WTC11 (cell line): ENCODE measurements around the gene OR5L2. TPM values are rescaled to one million over a fixed set of nuclear protein-coding genes. Genes with fewer than 3 reads are reported as not detected.

Source experiments
- ATAC-seq: fragments of 200-7000 bp; cut with Tn5 transposase; 2 replicates; pipeline ENCODE4 v1.10.0; 2021; ENCODE audit warnings: mild to moderate bottlenecking, moderate library complexity
- CTCF ChIA-PET: fragments of 300-600 bp; sonication (Branson Sonifier 250); formaldehyde crosslinking; loops from one replicate; lab custom pipeline; 2021; ENCODE audit warnings: antibody characterized with exemption; lab: Charles Lee
- POLR2A ChIA-PET: fragments of 350-600 bp; sonication (Branson Sonifier 250); formaldehyde crosslinking; loops from one replicate; lab custom pipeline; 2021; ENCODE audit warnings: antibody characterized with exemption; lab: Charles Lee
- DNase-seq: peaks from one replicate; pipeline ENCODE4 v3.0.0; 2021; ENCODE audit warnings: low spot score
- H3K27ac Mint-ChIP-seq: 2 replicates; pipeline ENCODE4 v1.8.0; 2021; ENCODE audit warnings: mixed read lengths
- H3K27me3 Mint-ChIP-seq: 2 replicates; pipeline ENCODE4 v1.8.0; 2021; ENCODE audit warnings: low read depth, mild to moderate bottlenecking, moderate library complexity, mixed read lengths
- H3K36me3 Mint-ChIP-seq: 2 replicates; pipeline ENCODE4 v1.8.0; 2021; ENCODE audit warnings: mixed read lengths
- H3K4me1 Mint-ChIP-seq: 2 replicates; pipeline ENCODE4 v1.8.0; 2022; ENCODE audit warnings: mixed read lengths
- H3K4me3 Mint-ChIP-seq: 2 replicates; pipeline ENCODE4 v1.8.0; 2021; ENCODE audit warnings: mild to moderate bottlenecking, moderate library complexity, mixed read lengths
- H3K9me3 Mint-ChIP-seq: 2 replicates; pipeline ENCODE4 v1.8.0; 2021; ENCODE audit warnings: mixed read lengths
- EMX1 ChIP-seq: fragments of 250-450 bp; sonication (Bioruptor Pico); IDR thresholded peaks from 2 replicates; pipeline ENCODE4 v1.8.0; 2021; ENCODE audit warnings: mild to moderate bottlenecking
- NFE2L1 ChIP-seq: sonication (generic); formaldehyde crosslinking; IDR thresholded peaks from 2 replicates; pipeline ENCODE4 v1.8.1; 2023; ENCODE audit warnings: missing genetic modification reagents
- NR2C2 ChIP-seq: sonication (generic); formaldehyde crosslinking; IDR thresholded peaks from 2 replicates; pipeline ENCODE4 v1.8.0; 2022; ENCODE audit warnings: mild to moderate bottlenecking, missing genetic modification reagents
- SMAD3 ChIP-seq: sonication (generic); formaldehyde crosslinking; IDR thresholded peaks from 2 replicates; pipeline ENCODE4 v1.8.0; 2022; ENCODE audit warnings: missing genetic modification reagents, mild to moderate bottlenecking, borderline replicate concordance
- SP1 ChIP-seq: sonication (generic); formaldehyde crosslinking; conservative IDR thresholded peaks from 2 replicates; pipeline ENCODE4 v1.8.1; 2022; ENCODE audit warnings: missing genetic modification reagents
- total RNA-seq: library from RNA; stranded (reverse); gene quantifications from 3 replicates; pipeline ENCODE4 v1.2.3, GENCODE V29; 2021
- TF ChIP-seq, protein P1 (sequence below): sonication (generic); formaldehyde crosslinking; IDR thresholded peaks from 2 replicates; pipeline ENCODE4 v1.8.0; 2022; ENCODE audit warnings: missing genetic modification reagents
- TF ChIP-seq, protein P2 (sequence below): sonication (generic); formaldehyde crosslinking; IDR thresholded peaks from 2 replicates; pipeline ENCODE4 v1.8.1; 2022; ENCODE audit warnings: missing genetic modification reagents, borderline replicate concordance
- TF ChIP-seq, protein P3 (sequence below): sonication (generic); formaldehyde crosslinking; IDR thresholded peaks from 2 replicates; pipeline ENCODE4 v1.8.1; 2023; ENCODE audit warnings: mild to moderate bottlenecking, missing genetic modification reagents, moderate library complexity
- TF ChIP-seq, protein P4 (sequence below): fragments of 250-450 bp; sonication (Bioruptor Pico); IDR thresholded peaks from 2 replicates; pipeline ENCODE4 v1.8.0; 2021; ENCODE audit warnings: mild to moderate bottlenecking
- TF ChIP-seq, protein P5 (sequence below): fragments of 200-600 bp; IDR thresholded peaks from 2 replicates; pipeline ENCODE4 v1.8.0; 2022; ENCODE audit warnings: antibody characterized with exemption
- TF ChIP-seq, protein P6 (sequence below): sonication (generic); formaldehyde crosslinking; IDR thresholded peaks from 2 replicates; pipeline ENCODE4 v1.8.1; 2023; ENCODE audit warnings: mild to moderate bottlenecking, missing genetic modification reagents, borderline replicate concordance
- TF ChIP-seq, protein P7 (sequence below): sonication (generic); formaldehyde crosslinking; IDR thresholded peaks from 2 replicates; pipeline ENCODE4 v1.8.0; 2023; ENCODE audit warnings: mild to moderate bottlenecking, missing genetic modification reagents
- TF ChIP-seq, protein P8 (sequence below): sonication (generic); formaldehyde crosslinking; IDR thresholded peaks from 2 replicates; pipeline ENCODE4 v1.8.1; 2023; ENCODE audit warnings: mild to moderate bottlenecking, missing genetic modification reagents
- TF ChIP-seq, protein P9 (sequence below): sonication (generic); formaldehyde crosslinking; IDR thresholded peaks from 2 replicates; pipeline ENCODE4 v1.8.1; 2022; ENCODE audit warnings: low read depth, mild to moderate bottlenecking, moderate library complexity, missing genetic modification reagents, borderline replicate concordance

Gene OR5L2
- total RNA-seq, 1 experiment from 2014 or later: not detected

DNA sequence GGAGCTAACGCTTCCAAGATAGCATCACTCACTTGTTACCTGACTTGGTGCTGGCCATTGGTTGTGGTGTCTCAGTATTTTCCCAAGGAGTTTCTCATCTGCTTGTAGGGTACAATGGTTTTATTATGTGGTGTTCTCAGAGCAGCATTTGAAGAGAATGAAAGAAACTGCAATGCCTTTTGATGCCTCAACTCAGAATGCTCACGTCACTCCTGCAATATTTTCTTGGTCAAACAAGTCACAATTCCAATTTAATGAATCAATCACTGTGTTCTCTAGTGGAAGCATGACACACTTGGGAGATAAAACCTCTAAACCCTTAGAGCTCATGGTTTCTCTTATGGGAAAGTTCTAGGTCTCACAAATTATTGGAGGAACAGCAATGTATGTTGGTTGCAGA, 33.7 kb upstream of the OR5L2 start (continued):
- TF ChIP-seq, protein P1, sequence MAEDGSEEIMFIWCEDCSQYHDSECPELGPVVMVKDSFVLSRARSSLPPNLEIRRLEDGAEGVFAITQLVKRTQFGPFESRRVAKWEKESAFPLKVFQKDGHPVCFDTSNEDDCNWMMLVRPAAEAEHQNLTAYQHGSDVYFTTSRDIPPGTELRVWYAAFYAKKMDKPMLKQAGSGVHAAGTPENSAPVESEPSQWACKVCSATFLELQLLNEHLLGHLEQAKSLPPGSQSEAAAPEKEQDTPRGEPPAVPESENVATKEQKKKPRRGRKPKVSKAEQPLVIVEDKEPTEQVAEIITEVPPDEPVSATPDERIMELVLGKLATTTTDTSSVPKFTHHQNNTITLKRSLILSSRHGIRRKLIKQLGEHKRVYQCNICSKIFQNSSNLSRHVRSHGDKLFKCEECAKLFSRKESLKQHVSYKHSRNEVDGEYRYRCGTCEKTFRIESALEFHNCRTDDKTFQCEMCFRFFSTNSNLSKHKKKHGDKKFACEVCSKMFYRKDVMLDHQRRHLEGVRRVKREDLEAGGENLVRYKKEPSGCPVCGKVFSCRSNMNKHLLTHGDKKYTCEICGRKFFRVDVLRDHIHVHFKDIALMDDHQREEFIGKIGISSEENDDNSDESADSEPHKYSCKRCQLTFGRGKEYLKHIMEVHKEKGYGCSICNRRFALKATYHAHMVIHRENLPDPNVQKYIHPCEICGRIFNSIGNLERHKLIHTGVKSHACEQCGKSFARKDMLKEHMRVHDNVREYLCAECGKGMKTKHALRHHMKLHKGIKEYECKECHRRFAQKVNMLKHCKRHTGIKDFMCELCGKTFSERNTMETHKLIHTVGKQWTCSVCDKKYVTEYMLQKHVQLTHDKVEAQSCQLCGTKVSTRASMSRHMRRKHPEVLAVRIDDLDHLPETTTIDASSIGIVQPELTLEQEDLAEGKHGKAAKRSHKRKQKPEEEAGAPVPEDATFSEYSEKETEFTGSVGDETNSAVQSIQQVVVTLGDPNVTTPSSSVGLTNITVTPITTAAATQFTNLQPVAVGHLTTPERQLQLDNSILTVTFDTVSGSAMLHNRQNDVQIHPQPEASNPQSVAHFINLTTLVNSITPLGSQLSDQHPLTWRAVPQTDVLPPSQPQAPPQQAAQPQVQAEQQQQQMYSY (CRISPR knock-in tag): no peak
- TF ChIP-seq, protein P2, sequence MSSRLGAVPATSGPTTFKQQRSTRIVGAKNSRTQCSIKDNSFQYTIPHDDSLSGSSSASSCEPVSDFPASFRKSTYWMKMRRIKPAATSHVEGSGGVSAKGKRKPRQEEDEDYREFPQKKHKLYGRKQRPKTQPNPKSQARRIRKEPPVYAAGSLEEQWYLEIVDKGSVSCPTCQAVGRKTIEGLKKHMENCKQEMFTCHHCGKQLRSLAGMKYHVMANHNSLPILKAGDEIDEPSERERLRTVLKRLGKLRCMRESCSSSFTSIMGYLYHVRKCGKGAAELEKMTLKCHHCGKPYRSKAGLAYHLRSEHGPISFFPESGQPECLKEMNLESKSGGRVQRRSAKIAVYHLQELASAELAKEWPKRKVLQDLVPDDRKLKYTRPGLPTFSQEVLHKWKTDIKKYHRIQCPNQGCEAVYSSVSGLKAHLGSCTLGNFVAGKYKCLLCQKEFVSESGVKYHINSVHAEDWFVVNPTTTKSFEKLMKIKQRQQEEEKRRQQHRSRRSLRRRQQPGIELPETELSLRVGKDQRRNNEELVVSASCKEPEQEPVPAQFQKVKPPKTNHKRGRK (CRISPR knock-in tag): no peak
- TF ChIP-seq SP1: no peak
- TF ChIP-seq EMX1 (CRISPR knock-in tag): no peak

DNA sequence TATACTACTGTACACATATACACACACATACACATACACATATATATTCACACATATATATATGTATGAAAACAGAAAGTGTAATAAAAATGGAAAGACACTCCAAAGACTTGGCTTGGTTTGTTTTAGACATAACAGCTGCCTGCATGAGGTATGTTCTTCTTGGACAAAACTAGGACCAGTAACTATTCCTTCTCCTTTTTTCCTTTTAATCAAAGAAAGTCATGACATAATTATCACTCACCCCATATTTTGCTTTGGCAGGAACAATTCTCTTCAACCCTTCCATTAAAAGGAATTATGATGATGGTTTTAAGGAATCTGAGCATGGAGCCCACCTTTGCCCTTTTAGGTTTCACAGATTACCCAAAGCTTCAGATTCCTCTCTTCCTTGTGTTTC, 31.8 kb upstream of the OR5L2 start, which contains the start of gene OR5D14:
OR5D14 (plus strand) TSS at position 301 of the 400 bp plus-strand sequence; CDS start at position 301, 0 bp downstream.
- no peak for DNase-seq
- Mint-ChIP-seq H3K9me3 (peaks cover 66% of the 10 kb centered on the region), H3K27ac (no peak within 1 kb of the TSS), H3K4me1 (no peaks in the 10 kb centered on the region), H3K36me3 (peaks cover 47% of the 10 kb centered on the region), H3K4me3 (no peak within 1 kb of the TSS), H3K27me3 (peaks cover 3% of the 10 kb centered on the region; the same call in 1 of the 2 replicates)
- ChIA-PET POLR2A (no interaction called here), CTCF (no interaction called here)
- ATAC-seq: no peak
- TF ChIP-seq, protein P3, sequence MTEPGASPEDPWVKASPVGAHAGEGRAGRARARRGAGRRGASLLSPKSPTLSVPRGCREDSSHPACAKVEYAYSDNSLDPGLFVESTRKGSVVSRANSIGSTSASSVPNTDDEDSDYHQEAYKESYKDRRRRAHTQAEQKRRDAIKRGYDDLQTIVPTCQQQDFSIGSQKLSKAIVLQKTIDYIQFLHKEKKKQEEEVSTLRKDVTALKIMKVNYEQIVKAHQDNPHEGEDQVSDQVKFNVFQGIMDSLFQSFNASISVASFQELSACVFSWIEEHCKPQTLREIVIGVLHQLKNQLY (CRISPR knock-in tag): no peak
- TF ChIP-seq SMAD3 (no peak), NR2C2 (CRISPR knock-in tag) (no peak), NFE2L1 (CRISPR knock-in tag) (no peak)
- TF ChIP-seq, protein P4, sequence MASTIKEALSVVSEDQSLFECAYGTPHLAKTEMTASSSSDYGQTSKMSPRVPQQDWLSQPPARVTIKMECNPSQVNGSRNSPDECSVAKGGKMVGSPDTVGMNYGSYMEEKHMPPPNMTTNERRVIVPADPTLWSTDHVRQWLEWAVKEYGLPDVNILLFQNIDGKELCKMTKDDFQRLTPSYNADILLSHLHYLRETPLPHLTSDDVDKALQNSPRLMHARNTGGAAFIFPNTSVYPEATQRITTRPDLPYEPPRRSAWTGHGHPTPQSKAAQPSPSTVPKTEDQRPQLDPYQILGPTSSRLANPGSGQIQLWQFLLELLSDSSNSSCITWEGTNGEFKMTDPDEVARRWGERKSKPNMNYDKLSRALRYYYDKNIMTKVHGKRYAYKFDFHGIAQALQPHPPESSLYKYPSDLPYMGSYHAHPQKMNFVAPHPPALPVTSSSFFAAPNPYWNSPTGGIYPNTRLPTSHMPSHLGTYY (CRISPR knock-in tag): no peak
- TF ChIP-seq, protein P5, sequence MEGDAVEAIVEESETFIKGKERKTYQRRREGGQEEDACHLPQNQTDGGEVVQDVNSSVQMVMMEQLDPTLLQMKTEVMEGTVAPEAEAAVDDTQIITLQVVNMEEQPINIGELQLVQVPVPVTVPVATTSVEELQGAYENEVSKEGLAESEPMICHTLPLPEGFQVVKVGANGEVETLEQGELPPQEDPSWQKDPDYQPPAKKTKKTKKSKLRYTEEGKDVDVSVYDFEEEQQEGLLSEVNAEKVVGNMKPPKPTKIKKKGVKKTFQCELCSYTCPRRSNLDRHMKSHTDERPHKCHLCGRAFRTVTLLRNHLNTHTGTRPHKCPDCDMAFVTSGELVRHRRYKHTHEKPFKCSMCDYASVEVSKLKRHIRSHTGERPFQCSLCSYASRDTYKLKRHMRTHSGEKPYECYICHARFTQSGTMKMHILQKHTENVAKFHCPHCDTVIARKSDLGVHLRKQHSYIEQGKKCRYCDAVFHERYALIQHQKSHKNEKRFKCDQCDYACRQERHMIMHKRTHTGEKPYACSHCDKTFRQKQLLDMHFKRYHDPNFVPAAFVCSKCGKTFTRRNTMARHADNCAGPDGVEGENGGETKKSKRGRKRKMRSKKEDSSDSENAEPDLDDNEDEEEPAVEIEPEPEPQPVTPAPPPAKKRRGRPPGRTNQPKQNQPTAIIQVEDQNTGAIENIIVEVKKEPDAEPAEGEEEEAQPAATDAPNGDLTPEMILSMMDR: no peak
- TF ChIP-seq, protein P6, sequence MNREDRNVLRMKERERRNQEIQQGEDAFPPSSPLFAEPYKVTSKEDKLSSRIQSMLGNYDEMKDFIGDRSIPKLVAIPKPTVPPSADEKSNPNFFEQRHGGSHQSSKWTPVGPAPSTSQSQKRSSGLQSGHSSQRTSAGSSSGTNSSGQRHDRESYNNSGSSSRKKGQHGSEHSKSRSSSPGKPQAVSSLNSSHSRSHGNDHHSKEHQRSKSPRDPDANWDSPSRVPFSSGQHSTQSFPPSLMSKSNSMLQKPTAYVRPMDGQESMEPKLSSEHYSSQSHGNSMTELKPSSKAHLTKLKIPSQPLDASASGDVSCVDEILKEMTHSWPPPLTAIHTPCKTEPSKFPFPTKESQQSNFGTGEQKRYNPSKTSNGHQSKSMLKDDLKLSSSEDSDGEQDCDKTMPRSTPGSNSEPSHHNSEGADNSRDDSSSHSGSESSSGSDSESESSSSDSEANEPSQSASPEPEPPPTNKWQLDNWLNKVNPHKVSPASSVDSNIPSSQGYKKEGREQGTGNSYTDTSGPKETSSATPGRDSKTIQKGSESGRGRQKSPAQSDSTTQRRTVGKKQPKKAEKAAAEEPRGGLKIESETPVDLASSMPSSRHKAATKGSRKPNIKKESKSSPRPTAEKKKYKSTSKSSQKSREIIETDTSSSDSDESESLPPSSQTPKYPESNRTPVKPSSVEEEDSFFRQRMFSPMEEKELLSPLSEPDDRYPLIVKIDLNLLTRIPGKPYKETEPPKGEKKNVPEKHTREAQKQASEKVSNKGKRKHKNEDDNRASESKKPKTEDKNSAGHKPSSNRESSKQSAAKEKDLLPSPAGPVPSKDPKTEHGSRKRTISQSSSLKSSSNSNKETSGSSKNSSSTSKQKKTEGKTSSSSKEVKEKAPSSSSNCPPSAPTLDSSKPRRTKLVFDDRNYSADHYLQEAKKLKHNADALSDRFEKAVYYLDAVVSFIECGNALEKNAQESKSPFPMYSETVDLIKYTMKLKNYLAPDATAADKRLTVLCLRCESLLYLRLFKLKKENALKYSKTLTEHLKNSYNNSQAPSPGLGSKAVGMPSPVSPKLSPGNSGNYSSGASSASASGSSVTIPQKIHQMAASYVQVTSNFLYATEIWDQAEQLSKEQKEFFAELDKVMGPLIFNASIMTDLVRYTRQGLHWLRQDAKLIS (CRISPR knock-in tag): no peak
- TF ChIP-seq, protein P7, sequence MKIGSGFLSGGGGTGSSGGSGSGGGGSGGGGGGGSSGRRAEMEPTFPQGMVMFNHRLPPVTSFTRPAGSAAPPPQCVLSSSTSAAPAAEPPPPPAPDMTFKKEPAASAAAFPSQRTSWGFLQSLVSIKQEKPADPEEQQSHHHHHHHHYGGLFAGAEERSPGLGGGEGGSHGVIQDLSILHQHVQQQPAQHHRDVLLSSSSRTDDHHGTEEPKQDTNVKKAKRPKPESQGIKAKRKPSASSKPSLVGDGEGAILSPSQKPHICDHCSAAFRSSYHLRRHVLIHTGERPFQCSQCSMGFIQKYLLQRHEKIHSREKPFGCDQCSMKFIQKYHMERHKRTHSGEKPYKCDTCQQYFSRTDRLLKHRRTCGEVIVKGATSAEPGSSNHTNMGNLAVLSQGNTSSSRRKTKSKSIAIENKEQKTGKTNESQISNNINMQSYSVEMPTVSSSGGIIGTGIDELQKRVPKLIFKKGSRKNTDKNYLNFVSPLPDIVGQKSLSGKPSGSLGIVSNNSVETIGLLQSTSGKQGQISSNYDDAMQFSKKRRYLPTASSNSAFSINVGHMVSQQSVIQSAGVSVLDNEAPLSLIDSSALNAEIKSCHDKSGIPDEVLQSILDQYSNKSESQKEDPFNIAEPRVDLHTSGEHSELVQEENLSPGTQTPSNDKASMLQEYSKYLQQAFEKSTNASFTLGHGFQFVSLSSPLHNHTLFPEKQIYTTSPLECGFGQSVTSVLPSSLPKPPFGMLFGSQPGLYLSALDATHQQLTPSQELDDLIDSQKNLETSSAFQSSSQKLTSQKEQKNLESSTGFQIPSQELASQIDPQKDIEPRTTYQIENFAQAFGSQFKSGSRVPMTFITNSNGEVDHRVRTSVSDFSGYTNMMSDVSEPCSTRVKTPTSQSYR: no peak
- TF ChIP-seq, protein P8, sequence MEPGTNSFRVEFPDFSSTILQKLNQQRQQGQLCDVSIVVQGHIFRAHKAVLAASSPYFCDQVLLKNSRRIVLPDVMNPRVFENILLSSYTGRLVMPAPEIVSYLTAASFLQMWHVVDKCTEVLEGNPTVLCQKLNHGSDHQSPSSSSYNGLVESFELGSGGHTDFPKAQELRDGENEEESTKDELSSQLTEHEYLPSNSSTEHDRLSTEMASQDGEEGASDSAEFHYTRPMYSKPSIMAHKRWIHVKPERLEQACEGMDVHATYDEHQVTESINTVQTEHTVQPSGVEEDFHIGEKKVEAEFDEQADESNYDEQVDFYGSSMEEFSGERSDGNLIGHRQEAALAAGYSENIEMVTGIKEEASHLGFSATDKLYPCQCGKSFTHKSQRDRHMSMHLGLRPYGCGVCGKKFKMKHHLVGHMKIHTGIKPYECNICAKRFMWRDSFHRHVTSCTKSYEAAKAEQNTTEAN (CRISPR knock-in tag): no peak
- TF ChIP-seq, protein P9, sequence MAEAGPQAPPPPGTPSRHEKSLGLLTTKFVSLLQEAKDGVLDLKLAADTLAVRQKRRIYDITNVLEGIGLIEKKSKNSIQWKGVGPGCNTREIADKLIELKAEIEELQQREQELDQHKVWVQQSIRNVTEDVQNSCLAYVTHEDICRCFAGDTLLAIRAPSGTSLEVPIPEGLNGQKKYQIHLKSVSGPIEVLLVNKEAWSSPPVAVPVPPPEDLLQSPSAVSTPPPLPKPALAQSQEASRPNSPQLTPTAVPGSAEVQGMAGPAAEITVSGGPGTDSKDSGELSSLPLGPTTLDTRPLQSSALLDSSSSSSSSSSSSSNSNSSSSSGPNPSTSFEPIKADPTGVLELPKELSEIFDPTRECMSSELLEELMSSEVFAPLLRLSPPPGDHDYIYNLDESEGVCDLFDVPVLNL (CRISPR knock-in tag): no peak
